Measurements from ENCODE around the gene TRIM32.
"Not testable (repeated sequence)": the region's sequence is repeated elsewhere in the genome, so short reads cannot be mapped to it uniquely, and the experiment has no call there.

The TRIM32 gene

GRCh38 chr9:116674210-116674980, 12.7 kb upstream of the TRIM32 start:
- DNase-seq: no peak

- DNase-seq: no peak
These were observed 3.6 kb upstream of the TRIM32 start for GRCh38 chr9:116683535-116683934.

GRCh38 chr9:116685166-116685565, 1.9 kb upstream of the TRIM32 start:
- DNase-seq: no peak

- no peak for DNase-seq
These were observed 970 bp upstream of the TRIM32 start for GRCh38 chr9:116686135-116686534.

- DNase-seq: no peak
These were observed 422 bp upstream of the TRIM32 start for GRCh38 chr9:116686693-116687073.

GRCh38 chr9:116687754-116688135, 640 bp downstream of the TRIM32 start:
- DNase-seq: no peak

GRCh38 chr9:116688806-116689485, 1.8 kb downstream of the TRIM32 start:
- DNase-seq: no peak

- no peak for DNase-seq
These were observed 2.5 kb downstream of the TRIM32 start for GRCh38 chr9:116689486-116690032.

- not testable (repeated sequence) for DNase-seq
These were observed 3.7 kb downstream of the TRIM32 start for GRCh38 chr9:116690805-116691204.

- no peak for DNase-seq
These were observed 4.5 kb downstream of the TRIM32 start for GRCh38 chr9:116691607-116692006.

GRCh38 chr9:116692616-116693015, 5.5 kb downstream of the TRIM32 start:
- no peak for DNase-seq

GRCh38 chr9:116693233-116693731, 6.2 kb downstream of the TRIM32 start:
- DNase-seq: no peak

GRCh38 chr9:116694785-116695291, 7.7 kb downstream of the TRIM32 start:
- no peak for DNase-seq

- DNase-seq: no peak
These were observed 8.3 kb downstream of the TRIM32 start for GRCh38 chr9:116695438-116695837.

GRCh38 chr9:116697362-116697761, 10.3 kb downstream of the TRIM32 start:
- DNase-seq: no peak

GRCh38 chr9:116697887-116698286, 10.8 kb downstream of the TRIM32 start:
- DNase-seq: no peak

GRCh38 chr9:116700279-116700678, 13.2 kb downstream of the TRIM32 start:
- no peak for DNase-seq

GRCh38 chr9:116700882-116701865, 14.1 kb downstream of the TRIM32 start:
- peak in 1 of 2 experiments; percentile 66 for DNase-seq

GRCh38 chr9:116701940-116702642, 15.0 kb downstream of the TRIM32 start:
- DNase-seq: no peak

- no peak for DNase-seq
These were observed 16.5 kb downstream of the TRIM32 start for GRCh38 chr9:116703634-116704033.

- no peak for DNase-seq
These were observed 17.4 kb downstream of the TRIM32 start for GRCh38 chr9:116704470-116704869.

- DNase-seq: no peak
These were observed 18.4 kb downstream of the TRIM32 start for GRCh38 chr9:116705531-116705930.

All from NCI-H2081 (cell line).